HEK293 (cell line): ENCODE data around the gene PIP5K1C.
A peak's percentile ranks its signal among the peaks of the same experiment; 100 is the strongest.

Experiments used
- BCL11A ChIP-seq: fragments of 450-650 bp; formaldehyde crosslinking; IDR thresholded peaks from 2 replicates; pipeline ENCODE4 v1.5.1; 2016; ENCODE audit warnings: low read depth, missing biosample characterization, missing genetic modification characterization
- HOXC10 ChIP-seq: sonication (generic); formaldehyde crosslinking; IDR thresholded peaks from 2 replicates; pipeline ENCODE4 v1.8.1; 2023; ENCODE audit warnings: mild to moderate bottlenecking, missing genetic modification reagents
- KLF7 ChIP-seq: fragments of 450-650 bp; formaldehyde crosslinking; IDR thresholded peaks from 2 replicates; pipeline ENCODE4 v1.5.1; 2016; ENCODE audit warnings: missing biosample characterization, missing genetic modification characterization, borderline replicate concordance
- MEIS1 ChIP-seq: sonication (generic); formaldehyde crosslinking; IDR thresholded peaks from 2 replicates; pipeline ENCODE4 v1.8.1; 2022; ENCODE audit warnings: missing genetic modification reagents, mild to moderate bottlenecking, borderline replicate concordance
- SCRT1 ChIP-seq: fragments of 450-650 bp; formaldehyde crosslinking; IDR thresholded peaks from 2 replicates; pipeline ENCODE4 v1.5.1; 2016; ENCODE audit warnings: missing biosample characterization, missing genetic modification characterization, borderline replicate concordance
- SETDB1 ChIP-seq: IDR thresholded peaks from one replicate; pipeline ENCODE4 v1.6.1; 2017; ENCODE audit warnings: mild to moderate bottlenecking, low read length, moderate library complexity, mixed read lengths; ENCODE audit not compliant: insufficient read length
- WT1 ChIP-seq: fragments of 450-650 bp; formaldehyde crosslinking; IDR thresholded peaks from 2 replicates; pipeline ENCODE4 v1.5.1; 2016; ENCODE audit warnings: missing biosample characterization, missing genetic modification characterization
- ZFHX2 ChIP-seq: fragments of 450-650 bp; formaldehyde crosslinking; conservative IDR thresholded peaks from 2 replicates; pipeline ENCODE4 v1.5.1; 2016; ENCODE audit warnings: missing biosample characterization, missing genetic modification characterization
- ZIC2 ChIP-seq: fragments of 450-650 bp; formaldehyde crosslinking; IDR thresholded peaks from 2 replicates; pipeline ENCODE4 v1.5.1; 2016; ENCODE audit warnings: missing biosample characterization, missing genetic modification characterization
- ZNF132 ChIP-seq: fragments of 450-650 bp; formaldehyde crosslinking; IDR thresholded peaks from 2 replicates; pipeline ENCODE4 v1.5.1; 2017; ENCODE audit warnings: missing biosample characterization, missing genetic modification characterization, borderline replicate concordance
- ZNF140 ChIP-seq: fragments of 450-650 bp; formaldehyde crosslinking; IDR thresholded peaks from 2 replicates; pipeline ENCODE4 v1.5.1; 2016; ENCODE audit warnings: missing biosample characterization, missing genetic modification characterization
- ZNF157 ChIP-seq: fragments of 450-650 bp; formaldehyde crosslinking; IDR thresholded peaks from 2 replicates; pipeline ENCODE4 v1.5.1; 2016; ENCODE audit warnings: missing biosample characterization, missing genetic modification characterization
- ZNF169 ChIP-seq: fragments of 450-650 bp; formaldehyde crosslinking; IDR thresholded peaks from 2 replicates; pipeline ENCODE4 v1.5.1; 2016; ENCODE audit warnings: missing biosample characterization, missing genetic modification characterization
- ZNF184 ChIP-seq: fragments of 450-650 bp; IDR thresholded peaks from 2 replicates; pipeline ENCODE4 v1.5.1; 2018; ENCODE audit warnings: missing biosample characterization, mild to moderate bottlenecking, missing genetic modification characterization
- ZNF2 ChIP-seq: fragments of 450-650 bp; formaldehyde crosslinking; IDR thresholded peaks from 2 replicates; pipeline ENCODE4 v1.5.1; 2016; ENCODE audit warnings: missing biosample characterization, missing genetic modification characterization
- ZNF214 ChIP-seq: fragments of 450-650 bp; formaldehyde crosslinking; IDR thresholded peaks from 2 replicates; pipeline ENCODE4 v1.5.1; 2017; ENCODE audit warnings: missing biosample characterization, mild to moderate bottlenecking, missing genetic modification characterization, borderline replicate concordance
- ZNF221 ChIP-seq: fragments of 450-650 bp; formaldehyde crosslinking; IDR thresholded peaks from 2 replicates; pipeline ENCODE4 v1.5.1; 2017; ENCODE audit warnings: missing biosample characterization, missing genetic modification characterization, borderline replicate concordance
- ZNF239 ChIP-seq: fragments of 450-650 bp; formaldehyde crosslinking; IDR thresholded peaks from 2 replicates; pipeline ENCODE4 v1.5.1; 2016; ENCODE audit warnings: missing biosample characterization, missing genetic modification characterization
- ZNF302 ChIP-seq: fragments of 450-650 bp; formaldehyde crosslinking; IDR thresholded peaks from 2 replicates; pipeline ENCODE4 v1.5.1; 2016; ENCODE audit warnings: missing biosample characterization, missing genetic modification characterization, low read depth
- ZNF530 ChIP-seq: fragments of 450-650 bp; formaldehyde crosslinking; IDR thresholded peaks from 2 replicates; pipeline ENCODE4 v1.5.1; 2016; ENCODE audit warnings: low read depth, missing biosample characterization, missing genetic modification characterization
- ZNF610 ChIP-seq: fragments of 450-650 bp; formaldehyde crosslinking; IDR thresholded peaks from 2 replicates; pipeline ENCODE4 v1.5.1; 2016; ENCODE audit warnings: missing biosample characterization, missing genetic modification characterization, borderline replicate concordance
- ZNF660 ChIP-seq: fragments of 450-650 bp; IDR thresholded peaks from 2 replicates; pipeline ENCODE4 v1.5.1; 2018; ENCODE audit warnings: missing biosample characterization, mild to moderate bottlenecking, missing genetic modification characterization
- ZNF677 ChIP-seq: fragments of 450-650 bp; IDR thresholded peaks from 2 replicates; pipeline ENCODE4 v1.5.0; 2018; ENCODE audit warnings: missing biosample characterization, mild to moderate bottlenecking, missing genetic modification characterization, moderate library complexity
- ZNF747 ChIP-seq: fragments of 450-650 bp; formaldehyde crosslinking; IDR thresholded peaks from 2 replicates; pipeline ENCODE4 v1.5.1; 2016; ENCODE audit warnings: missing biosample characterization, missing genetic modification characterization
- ZNF768 ChIP-seq: fragments of 450-650 bp; formaldehyde crosslinking; IDR thresholded peaks from 2 replicates; pipeline ENCODE4 v1.5.1; 2018; ENCODE audit warnings: missing biosample characterization, mild to moderate bottlenecking, missing genetic modification characterization
- ZNF791 ChIP-seq: fragments of 450-650 bp; formaldehyde crosslinking; IDR thresholded peaks from 2 replicates; pipeline ENCODE4 v1.5.1; 2016; ENCODE audit warnings: missing biosample characterization, missing genetic modification characterization
- TF ChIP-seq, protein P1 (sequence below): fragments of 450-650 bp; formaldehyde crosslinking; IDR thresholded peaks from 2 replicates; pipeline ENCODE4 v1.5.1; 2016; ENCODE audit warnings: missing biosample characterization, missing genetic modification characterization
- TF ChIP-seq, protein P2 (sequence below): fragments of 450-650 bp; formaldehyde crosslinking; IDR thresholded peaks from 2 replicates; pipeline ENCODE4 v1.5.1; 2016; ENCODE audit warnings: missing biosample characterization, missing genetic modification characterization
- TF ChIP-seq, protein P3 (sequence below): fragments of 450-650 bp; formaldehyde crosslinking; IDR thresholded peaks from 2 replicates; pipeline ENCODE4 v1.5.1; 2016; ENCODE audit warnings: missing biosample characterization, missing genetic modification characterization
- TF ChIP-seq, protein P4 (sequence below): fragments of 450-650 bp; formaldehyde crosslinking; IDR thresholded peaks from 2 replicates; pipeline ENCODE4; 2016; ENCODE audit warnings: missing biosample characterization, missing genetic modification characterization
- TF ChIP-seq, protein P5 (sequence below): fragments of 450-650 bp; formaldehyde crosslinking; IDR thresholded peaks from 2 replicates; pipeline ENCODE4 v1.5.1; 2016; ENCODE audit warnings: missing biosample characterization, missing genetic modification characterization
- TF ChIP-seq, protein P6 (sequence below): fragments of 450-650 bp; formaldehyde crosslinking; IDR thresholded peaks from 2 replicates; pipeline ENCODE4 v1.5.1; 2016; ENCODE audit warnings: missing biosample characterization, missing genetic modification characterization

PIP5K1C gene

GRCh38 chr19:3710265-3710812 lies 10.1 kb upstream of the PIP5K1C start (continued):
- TF ChIP-seq MEIS1 (no peak), ZNF660 (tag by site-specific recombination) (no peak), ZNF747 (tag by site-specific recombination) (no peak), ZNF768 (tag by site-specific recombination) (0 out of 2 replicates have a peak, but pooled peaks have one; percentile 46), ZNF132 (no peak), KLF7 (tag by site-specific recombination) (no peak), ZNF677 (tag by site-specific recombination) (no peak), ZNF791 (tag by site-specific recombination) (no peak), BCL11A (tag by site-specific recombination) (0 out of 2 replicates have a peak, but pooled peaks have one; percentile 15), ZNF530 (tag by site-specific recombination) (no peak), ZFHX2 (tag by site-specific recombination) (no peak), ZNF221 (tag by site-specific recombination) (no peak), ZIC2 (tag by site-specific recombination) (no peak), SETDB1 (no peak), ZNF610 (tag by site-specific recombination) (no peak), ZNF140 (tag by site-specific recombination) (no peak), WT1 (tag by site-specific recombination) (peak; percentile 80), ZNF239 (tag by site-specific recombination) (no peak), HOXC10 (CRISPR knock-in tag) (no peak), ZNF169 (tag by site-specific recombination) (no peak), ZNF302 (tag by site-specific recombination) (no peak), ZNF2 (no peak), ZNF214 (tag by site-specific recombination) (no peak), ZNF157 (tag by site-specific recombination) (no peak), SCRT1 (no peak), ZNF184 (no peak)
- TF ChIP-seq, protein P1, sequence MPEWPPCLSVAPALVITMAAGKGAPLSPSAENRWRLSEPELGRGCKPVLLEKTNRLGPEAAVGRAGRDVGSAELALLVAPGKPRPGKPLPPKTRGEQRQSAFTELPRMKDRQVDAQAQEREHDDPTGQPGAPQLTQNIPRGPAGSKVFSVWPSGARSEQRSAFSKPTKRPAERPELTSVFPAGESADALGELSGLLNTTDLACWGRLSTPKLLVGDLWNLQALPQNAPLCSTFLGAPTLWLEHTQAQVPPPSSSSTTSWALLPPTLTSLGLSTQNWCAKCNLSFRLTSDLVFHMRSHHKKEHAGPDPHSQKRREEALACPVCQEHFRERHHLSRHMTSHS = no peak
- TF ChIP-seq, protein P2, sequence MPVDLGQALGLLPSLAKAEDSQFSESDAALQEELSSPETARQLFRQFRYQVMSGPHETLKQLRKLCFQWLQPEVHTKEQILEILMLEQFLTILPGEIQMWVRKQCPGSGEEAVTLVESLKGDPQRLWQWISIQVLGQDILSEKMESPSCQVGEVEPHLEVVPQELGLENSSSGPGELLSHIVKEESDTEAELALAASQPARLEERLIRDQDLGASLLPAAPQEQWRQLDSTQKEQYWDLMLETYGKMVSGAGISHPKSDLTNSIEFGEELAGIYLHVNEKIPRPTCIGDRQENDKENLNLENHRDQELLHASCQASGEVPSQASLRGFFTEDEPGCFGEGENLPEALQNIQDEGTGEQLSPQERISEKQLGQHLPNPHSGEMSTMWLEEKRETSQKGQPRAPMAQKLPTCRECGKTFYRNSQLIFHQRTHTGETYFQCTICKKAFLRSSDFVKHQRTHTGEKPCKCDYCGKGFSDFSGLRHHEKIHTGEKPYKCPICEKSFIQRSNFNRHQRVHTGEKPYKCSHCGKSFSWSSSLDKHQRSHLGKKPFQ (tag by site-specific recombination) = no peak
- TF ChIP-seq, protein P3, sequence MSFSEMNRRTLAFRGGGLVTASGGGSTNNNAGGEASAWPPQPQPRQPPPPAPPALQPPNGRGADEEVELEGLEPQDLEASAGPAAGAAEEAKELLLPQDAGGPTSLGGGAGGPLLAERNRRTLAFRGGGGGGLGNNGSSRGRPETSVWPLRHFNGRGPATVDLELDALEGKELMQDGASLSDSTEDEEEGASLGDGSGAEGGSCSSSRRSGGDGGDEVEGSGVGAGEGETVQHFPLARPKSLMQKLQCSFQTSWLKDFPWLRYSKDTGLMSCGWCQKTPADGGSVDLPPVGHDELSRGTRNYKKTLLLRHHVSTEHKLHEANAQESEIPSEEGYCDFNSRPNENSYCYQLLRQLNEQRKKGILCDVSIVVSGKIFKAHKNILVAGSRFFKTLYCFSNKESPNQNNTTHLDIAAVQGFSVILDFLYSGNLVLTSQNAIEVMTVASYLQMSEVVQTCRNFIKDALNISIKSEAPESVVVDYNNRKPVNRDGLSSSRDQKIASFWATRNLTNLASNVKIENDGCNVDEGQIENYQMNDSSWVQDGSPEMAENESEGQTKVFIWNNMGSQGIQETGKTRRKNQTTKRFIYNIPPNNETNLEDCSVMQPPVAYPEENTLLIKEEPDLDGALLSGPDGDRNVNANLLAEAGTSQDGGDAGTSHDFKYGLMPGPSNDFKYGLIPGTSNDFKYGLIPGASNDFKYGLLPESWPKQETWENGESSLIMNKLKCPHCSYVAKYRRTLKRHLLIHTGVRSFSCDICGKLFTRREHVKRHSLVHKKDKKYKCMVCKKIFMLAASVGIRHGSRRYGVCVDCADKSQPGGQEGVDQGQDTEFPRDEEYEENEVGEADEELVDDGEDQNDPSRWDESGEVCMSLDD (tag by site-specific recombination) = no peak
- TF ChIP-seq, protein P4, sequence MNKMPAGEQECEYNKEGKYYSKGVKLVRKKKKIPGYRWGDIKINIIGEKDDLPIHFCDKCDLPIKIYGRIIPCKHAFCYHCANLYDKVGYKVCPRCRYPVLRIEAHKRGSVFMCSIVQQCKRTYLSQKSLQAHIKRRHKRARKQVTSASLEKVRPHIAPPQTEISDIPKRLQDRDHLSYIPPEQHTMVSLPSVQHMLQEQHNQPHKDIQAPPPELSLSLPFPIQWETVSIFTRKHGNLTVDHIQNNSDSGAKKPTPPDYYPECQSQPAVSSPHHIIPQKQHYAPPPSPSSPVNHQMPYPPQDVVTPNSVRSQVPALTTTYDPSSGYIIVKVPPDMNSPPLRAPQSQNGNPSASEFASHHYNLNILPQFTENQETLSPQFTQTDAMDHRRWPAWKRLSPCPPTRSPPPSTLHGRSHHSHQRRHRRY (tag by site-specific recombination) = no peak
- TF ChIP-seq, protein P5, sequence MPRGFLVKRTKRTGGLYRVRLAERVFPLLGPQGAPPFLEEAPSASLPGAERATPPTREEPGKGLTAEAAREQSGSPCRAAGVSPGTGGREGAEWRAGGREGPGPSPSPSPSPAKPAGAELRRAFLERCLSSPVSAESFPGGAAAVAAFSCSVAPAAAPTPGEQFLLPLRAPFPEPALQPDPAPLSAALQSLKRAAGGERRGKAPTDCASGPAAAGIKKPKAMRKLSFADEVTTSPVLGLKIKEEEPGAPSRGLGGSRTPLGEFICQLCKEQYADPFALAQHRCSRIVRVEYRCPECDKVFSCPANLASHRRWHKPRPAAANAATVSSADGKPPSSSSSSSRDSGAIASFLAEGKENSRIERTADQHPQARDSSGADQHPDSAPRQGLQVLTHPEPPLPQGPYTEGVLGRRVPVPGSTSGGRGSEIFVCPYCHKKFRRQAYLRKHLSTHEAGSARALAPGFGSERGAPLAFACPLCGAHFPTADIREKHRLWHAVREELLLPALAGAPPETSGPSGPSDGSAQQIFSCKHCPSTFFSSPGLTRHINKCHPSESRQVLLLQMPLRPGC (tag by site-specific recombination) = no peak
- TF ChIP-seq, protein P6, sequence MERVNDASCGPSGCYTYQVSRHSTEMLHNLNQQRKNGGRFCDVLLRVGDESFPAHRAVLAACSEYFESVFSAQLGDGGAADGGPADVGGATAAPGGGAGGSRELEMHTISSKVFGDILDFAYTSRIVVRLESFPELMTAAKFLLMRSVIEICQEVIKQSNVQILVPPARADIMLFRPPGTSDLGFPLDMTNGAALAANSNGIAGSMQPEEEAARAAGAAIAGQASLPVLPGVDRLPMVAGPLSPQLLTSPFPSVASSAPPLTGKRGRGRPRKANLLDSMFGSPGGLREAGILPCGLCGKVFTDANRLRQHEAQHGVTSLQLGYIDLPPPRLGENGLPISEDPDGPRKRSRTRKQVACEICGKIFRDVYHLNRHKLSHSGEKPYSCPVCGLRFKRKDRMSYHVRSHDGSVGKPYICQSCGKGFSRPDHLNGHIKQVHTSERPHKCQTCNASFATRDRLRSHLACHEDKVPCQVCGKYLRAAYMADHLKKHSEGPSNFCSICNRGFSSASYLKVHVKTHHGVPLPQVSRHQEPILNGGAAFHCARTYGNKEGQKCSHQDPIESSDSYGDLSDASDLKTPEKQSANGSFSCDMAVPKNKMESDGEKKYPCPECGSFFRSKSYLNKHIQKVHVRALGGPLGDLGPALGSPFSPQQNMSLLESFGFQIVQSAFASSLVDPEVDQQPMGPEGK (tag by site-specific recombination) = peak; percentile 57; the same call in 1 of the 2 replicates
